Measurements from ENCODE around the gene KCNA10.

KCNA10 gene

DNA sequence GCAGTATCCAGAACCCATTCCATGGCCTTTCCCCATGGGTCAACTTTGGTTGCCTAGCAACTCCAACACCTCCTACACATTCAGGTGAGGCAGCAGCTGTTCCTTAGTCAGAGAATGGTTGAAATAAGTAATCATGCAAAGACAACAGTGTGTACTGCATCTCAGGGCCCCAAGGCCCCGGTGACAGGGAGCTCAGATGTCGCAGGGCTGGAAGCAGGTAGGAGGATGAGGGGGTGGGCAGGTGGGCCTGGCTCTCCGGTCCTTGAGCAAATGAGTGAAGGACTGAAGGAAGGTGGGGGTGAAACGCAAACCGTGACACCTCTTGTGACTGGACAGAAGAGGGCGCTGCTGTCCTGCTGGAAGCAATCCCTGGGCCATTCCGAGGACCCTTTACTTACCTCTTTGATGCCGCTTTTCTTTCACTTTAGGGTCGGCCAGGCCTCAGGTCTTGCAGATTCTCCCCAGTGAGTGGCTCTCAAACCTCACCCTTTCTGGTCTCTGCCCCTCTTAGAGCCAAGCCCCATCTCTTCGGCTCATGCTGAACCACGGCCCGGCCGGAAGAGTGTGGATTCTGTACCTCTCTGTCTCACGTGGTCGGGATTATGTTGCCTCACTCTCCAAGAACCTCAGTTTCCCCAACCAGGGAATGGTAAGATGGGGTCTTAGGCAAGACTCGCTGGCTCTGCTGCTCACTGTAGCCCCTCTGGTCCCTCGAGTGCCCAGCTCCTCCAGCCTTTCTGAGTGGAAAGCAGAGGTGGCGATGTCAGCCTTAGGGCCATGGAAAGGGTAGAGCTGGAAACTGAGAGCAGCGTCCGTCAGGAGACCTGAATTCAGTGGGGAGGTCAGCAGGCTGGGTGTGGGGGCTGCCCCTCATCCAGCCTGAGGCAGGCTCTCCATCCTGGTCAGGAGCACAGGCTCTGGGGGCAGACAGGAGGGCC lies 5.6 kb upstream of the KCNA10 start:
- H3K4me3 ChIP-seq (ENCODE audit: low read depth, low read length) = no peak overlapping the region
- TF ChIP-seq, protein P1, sequence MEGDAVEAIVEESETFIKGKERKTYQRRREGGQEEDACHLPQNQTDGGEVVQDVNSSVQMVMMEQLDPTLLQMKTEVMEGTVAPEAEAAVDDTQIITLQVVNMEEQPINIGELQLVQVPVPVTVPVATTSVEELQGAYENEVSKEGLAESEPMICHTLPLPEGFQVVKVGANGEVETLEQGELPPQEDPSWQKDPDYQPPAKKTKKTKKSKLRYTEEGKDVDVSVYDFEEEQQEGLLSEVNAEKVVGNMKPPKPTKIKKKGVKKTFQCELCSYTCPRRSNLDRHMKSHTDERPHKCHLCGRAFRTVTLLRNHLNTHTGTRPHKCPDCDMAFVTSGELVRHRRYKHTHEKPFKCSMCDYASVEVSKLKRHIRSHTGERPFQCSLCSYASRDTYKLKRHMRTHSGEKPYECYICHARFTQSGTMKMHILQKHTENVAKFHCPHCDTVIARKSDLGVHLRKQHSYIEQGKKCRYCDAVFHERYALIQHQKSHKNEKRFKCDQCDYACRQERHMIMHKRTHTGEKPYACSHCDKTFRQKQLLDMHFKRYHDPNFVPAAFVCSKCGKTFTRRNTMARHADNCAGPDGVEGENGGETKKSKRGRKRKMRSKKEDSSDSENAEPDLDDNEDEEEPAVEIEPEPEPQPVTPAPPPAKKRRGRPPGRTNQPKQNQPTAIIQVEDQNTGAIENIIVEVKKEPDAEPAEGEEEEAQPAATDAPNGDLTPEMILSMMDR (conservative IDR thresholded peaks at IDR 0.05; ENCODE audit: low read depth, low read length) = peak; percentile 82
- DNase-seq (ENCODE audit: low read depth) = peak; percentile 67

DNA sequence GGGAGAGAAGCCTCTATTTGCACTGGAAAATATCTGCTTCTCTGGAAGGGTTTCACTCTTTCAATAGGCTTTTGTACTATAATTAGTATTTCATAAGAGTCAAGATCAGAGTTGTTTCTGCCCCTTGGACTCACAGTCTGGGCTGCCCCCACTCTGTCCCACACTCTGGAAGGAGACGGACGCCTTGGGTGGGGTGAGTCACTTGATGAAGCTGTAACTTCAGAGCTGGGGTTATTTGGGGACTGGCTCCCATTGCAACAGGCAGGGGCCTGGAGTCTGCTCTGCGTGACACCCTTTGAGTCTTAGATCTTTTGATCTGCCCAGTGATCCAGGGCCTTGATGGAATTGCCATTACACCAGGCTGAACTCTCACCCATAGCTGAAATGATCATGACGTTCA lies 4.0 kb upstream of the KCNA10 start:
- DNase-seq (ENCODE audit: low read depth) = no peak
- no peak overlapping the region for H3K4me3 ChIP-seq (ENCODE audit: low read depth, low read length)
- TF ChIP-seq, protein P1 (conservative IDR thresholded peaks at IDR 0.05; ENCODE audit: low read depth, low read length) = no peak

DNA sequence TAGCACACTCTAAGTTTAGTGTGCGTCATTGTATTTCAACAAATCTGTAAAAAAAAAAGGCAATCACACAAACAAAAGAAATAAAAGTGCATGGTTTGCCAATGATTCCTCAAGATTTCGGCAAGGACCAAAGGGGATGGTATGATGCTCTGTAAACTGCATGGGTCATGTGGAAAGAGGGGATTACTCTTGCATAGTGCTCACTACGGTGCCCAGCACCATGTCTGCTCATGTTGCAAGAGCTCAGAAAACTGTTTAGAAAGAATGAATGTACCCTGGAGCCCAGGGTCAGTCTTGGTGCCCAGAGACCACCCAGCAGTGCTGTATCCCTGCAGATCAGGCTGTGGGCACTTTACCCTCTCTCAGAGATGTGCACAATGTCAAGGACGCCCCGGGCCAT lies 3.6 kb upstream of the KCNA10 start:
- TF ChIP-seq, protein P1 (conservative IDR thresholded peaks at IDR 0.05; ENCODE audit: low read depth, low read length) = no peak
- DNase-seq (ENCODE audit: low read depth) = no peak

DNA sequence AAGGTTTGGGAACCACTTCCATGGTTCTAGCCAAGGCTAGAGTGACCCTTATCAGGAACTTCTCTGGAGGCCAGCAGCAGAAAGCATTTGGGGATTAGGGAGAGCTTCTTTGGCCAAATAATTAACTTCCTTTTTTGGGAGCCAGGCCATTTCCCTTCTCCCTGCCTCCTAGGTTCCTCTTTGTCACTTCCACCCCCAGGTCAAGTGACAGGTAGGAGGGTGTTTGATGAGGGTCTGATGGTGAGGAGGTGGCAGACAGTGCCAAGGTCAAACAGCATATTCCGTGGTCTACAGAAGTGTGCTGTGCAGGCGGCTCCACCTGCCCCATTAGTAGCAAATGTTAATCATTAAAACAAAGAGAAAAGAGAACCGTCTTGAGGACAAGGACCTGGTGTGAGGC lies 1.9 kb upstream of the KCNA10 start:
- no peak overlapping the region for H3K4me3 ChIP-seq (ENCODE audit: low read depth, low read length)
- DNase-seq (ENCODE audit: low read depth) = no peak
- TF ChIP-seq, protein P1 (conservative IDR thresholded peaks at IDR 0.05; ENCODE audit: low read depth, low read length) = no peak

More for the DNA sequence above, 3.6 kb upstream of the KCNA10 start:
- no peak overlapping the region for H3K4me3 ChIP-seq (ENCODE audit: low read depth, low read length)

DNA sequence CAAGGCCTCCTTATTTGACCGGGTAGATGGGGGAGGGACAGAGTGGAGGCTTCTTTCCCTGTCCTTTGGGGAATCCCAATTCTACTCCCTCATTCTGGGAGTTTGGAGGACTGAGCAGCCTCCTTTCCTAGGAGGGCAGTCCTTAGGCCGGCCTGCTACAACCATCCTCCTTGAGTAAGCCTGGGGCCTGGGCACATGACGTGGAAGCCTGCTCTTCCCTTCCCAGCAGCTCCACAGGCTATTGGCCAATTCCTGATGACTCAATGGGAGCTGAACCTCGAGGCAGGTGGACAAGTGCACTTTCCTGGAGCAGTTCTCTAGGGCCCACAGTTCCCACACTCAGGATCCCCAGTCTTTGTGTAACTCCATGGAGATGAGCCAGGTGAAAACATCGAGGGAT lies 3.1 kb downstream of the KCNA10 start:
- TF ChIP-seq, protein P1 (conservative IDR thresholded peaks at IDR 0.05; ENCODE audit: low read depth, low read length) = no peak
- DNase-seq (ENCODE audit: low read depth) = peak; percentile 2

DNA sequence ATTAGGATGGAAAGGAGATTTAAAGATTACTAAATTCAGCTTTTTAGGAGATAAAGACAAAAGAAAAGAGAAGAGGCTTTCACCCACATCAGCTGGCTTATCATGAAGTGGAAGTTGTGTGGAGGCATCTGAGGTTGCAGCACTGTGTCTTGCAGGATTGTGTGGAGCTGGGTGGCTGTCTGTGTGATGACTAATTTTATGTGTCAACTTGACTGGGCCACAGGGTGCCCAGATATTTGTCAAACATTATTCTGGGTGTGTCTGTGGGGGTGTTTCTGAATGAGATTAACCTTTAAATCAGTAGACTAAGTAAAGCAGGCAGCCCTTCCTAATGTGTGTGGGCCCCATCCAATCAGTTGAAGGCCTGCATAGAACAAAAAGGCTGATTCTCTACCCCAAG lies 3.9 kb downstream of the KCNA10 start:
- DNase-seq (ENCODE audit: low read depth) = no peak
- TF ChIP-seq, protein P1 (conservative IDR thresholded peaks at IDR 0.05; ENCODE audit: low read depth, low read length) = no peak
- H3K4me3 ChIP-seq (ENCODE audit: low read depth, low read length) = no peak overlapping the region

More for the DNA sequence above, 3.1 kb downstream of the KCNA10 start:
- H3K4me3 ChIP-seq (ENCODE audit: low read depth, low read length) = no peak overlapping the region

DNA sequence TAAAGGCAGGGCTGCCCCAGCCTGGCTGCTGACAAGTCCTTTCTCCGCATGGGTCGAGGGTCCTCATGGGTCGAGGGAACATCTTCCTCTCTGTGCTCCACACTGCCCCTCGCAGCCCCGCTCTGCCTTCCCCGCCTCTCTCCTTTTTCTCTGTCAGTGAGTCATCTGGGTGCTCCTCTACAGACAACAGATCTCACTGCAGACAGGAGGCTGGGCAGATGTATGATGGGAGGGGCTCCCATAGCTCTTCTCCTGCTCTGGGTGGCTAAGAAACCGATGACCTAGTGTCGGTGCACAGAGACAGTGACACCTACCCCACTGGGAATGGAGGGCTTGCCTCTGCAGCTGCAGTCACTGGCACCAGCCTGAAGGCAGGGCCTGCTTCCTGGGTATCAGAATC lies 5.5 kb downstream of the KCNA10 start:
- TF ChIP-seq, protein P1 (conservative IDR thresholded peaks at IDR 0.05; ENCODE audit: low read depth, low read length) = no peak
- peak; percentile 31 for DNase-seq (ENCODE audit: low read depth)
- H3K4me3 ChIP-seq (ENCODE audit: low read depth, low read length) = no peak overlapping the region

All from choroid plexus epithelial cell (primary cell).